ENCODE data around the gene USP40. TPM values are rescaled to one million over a fixed set of nuclear protein-coding genes. Genes with fewer than 3 reads are reported as not detected.

USP40 gene
- total RNA-seq, 1 experiment from 2014 or later = 34.9 TPM

GRCh38 chr2:233469261-233470010, 97.1 kb downstream of the USP40 start (continued):
- no peak for TF ChIP-seq CBX3 (IDR thresholded peaks at IDR 0.05; ENCODE audit: low read depth)
- TF ChIP-seq EZH2 (IDR thresholded peaks at IDR 0.05) = no peak
- no peak for TF ChIP-seq CEBPB (IDR thresholded peaks at IDR 0.05; ENCODE audit: low read depth)
- TF ChIP-seq SRF (IDR thresholded peaks at IDR 0.05; ENCODE audit: low read depth) = no peak
- TF ChIP-seq SIN3A (IDR thresholded peaks at IDR 0.05; ENCODE audit: low read depth) = no peak

GRCh38 chr2:233468741-233469110, 97.9 kb downstream of the USP40 start:
- no peaks in the 10 kb centered on the region for H3K9me3 ChIP-seq (ENCODE audit: control insufficient read depth in 1 of 2, insufficient read depth in 1 of 2, low read depth in 1 of 2, low read length in 2 of 2)
- intact Hi-C loops (cut with micrococcal nuclease) = no loop called here
- DNase-seq (ENCODE audit: low read depth, low spot score) (no peak), ATAC-seq (no peak)
- no TSS peak for BruUV-seq (replicated peaks)
- peaks cover 10 to 24% of the 10 kb centered on the region in 2 experiments for H3K36me3 ChIP-seq (ENCODE audit: control insufficient read depth in 1 of 2, insufficient read depth in 2 of 2, low read length in 2 of 2)
- no peaks in the 10 kb centered on the region for H4K20me1 ChIP-seq (ENCODE audit: insufficient read depth)
- TF ChIP-seq SP1 (IDR thresholded peaks at IDR 0.05; ENCODE audit: low read depth) (no peak), TCF7L2 (IDR thresholded peaks at IDR 0.05; ENCODE audit: borderline replicate concordance, extremely low read depth, insufficient read depth, insufficient read length) (no peak)
- no peaks in the 10 kb centered on the region for H3K79me2 ChIP-seq (ENCODE audit: insufficient read depth, low read length)
- ChIA-PET CTCF (no interaction called here), POLR2A (interaction anchor here (1.0 kb wide), 1 partner anchor 121 kb away, joined by 3 read pairs; no protein-coding TSS in a partner anchor), RAD21 (ENCODE audit: low non-redundant PET in 1 of 2, low total read pairs in 2 of 2, uncharacterized antibody in 2 of 2, unreplicated experiment in 2 of 2) (no interaction called here)
- no peak overlapping the region for H3K27ac ChIP-seq (ENCODE audit: low read depth, low read length)
- H3K9me2 ChIP-seq (ENCODE audit: insufficient read depth) = no peaks in the 10 kb centered on the region
- H3K4me1 ChIP-seq (ENCODE audit: control insufficient read depth in 1 of 2, insufficient read depth in 2 of 2, low read length in 2 of 2) = no peaks in the 10 kb centered on the region
- H2AFZ ChIP-seq (ENCODE audit: low read depth, low read length, poor library complexity, severe bottlenecking) = no peak overlapping the region
- no peak overlapping the region for H3K4me2 ChIP-seq (ENCODE audit: low read length)
- no peak overlapping the region for H3K9ac ChIP-seq (ENCODE audit: low read length)
- H3K27me3 ChIP-seq (ENCODE audit: insufficient read depth, low read length) = no peaks in the 10 kb centered on the region
- no peak overlapping the region for H3K4me3 ChIP-seq (replicated peaks in 1 of 2; ENCODE audit: low read depth in 1 of 2, low read length in 2 of 2)

DNA sequence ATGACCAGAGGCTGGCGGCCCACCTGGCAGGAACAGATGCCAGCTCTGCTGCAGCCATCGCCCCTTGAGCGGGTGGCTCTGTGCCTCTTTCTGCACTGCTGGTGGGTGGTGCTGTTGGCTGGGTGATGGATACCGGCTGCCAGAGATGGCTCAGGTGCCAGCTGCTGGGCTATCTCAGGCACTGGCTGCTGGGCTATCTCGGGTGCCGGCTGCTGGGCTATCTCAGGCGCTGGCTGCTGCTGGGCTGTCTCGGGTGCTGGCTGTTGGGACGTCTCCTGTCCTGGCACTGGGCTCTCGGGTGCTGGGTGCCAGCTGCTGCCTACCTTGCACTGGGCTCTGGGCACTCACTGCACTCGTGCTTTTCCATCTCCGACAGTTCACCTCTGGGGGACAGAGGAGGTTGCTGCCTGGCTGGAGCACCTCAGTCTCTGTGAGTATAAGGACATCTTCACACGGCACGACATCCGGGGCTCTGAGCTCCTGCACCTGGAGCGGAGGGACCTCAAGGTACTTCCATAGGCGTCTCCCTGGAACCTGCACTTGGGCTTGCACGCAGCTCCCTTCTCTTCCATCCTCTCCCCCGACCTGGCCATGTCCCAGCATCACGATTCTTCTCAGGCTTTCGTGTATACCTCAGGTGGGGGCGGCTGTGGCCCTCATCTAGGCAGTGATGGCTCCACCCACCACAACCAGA, 98.4 kb downstream of the USP40 start:
- H3K9ac ChIP-seq (ENCODE audit: low read length) = no peak overlapping the region
- POLR2A ChIA-PET = interaction anchor here (1.0 kb wide), 1 partner anchor 121 kb away, joined by 3 read pairs; no protein-coding TSS in a partner anchor
- H3K4me3 ChIP-seq (replicated peaks in 1 of 2; ENCODE audit: low read depth in 1 of 2, low read length in 2 of 2) = no peak overlapping the region
- no TSS peak for BruUV-seq (replicated peaks)
- RAD21 ChIA-PET (ENCODE audit: low non-redundant PET in 1 of 2, low total read pairs in 2 of 2, uncharacterized antibody in 2 of 2, unreplicated experiment in 2 of 2) = no interaction called here
- no peak overlapping the region for H2AFZ ChIP-seq (ENCODE audit: low read depth, low read length, poor library complexity, severe bottlenecking)
- no peaks in the 10 kb centered on the region for H4K20me1 ChIP-seq (ENCODE audit: insufficient read depth)
- CTCF ChIA-PET = no interaction called here
- intact Hi-C loops (cut with micrococcal nuclease) = no loop called here
- no peaks in the 10 kb centered on the region for H3K79me2 ChIP-seq (ENCODE audit: insufficient read depth, low read length)
- H3K9me2 ChIP-seq (ENCODE audit: insufficient read depth) = no peaks in the 10 kb centered on the region
- H3K27me3 ChIP-seq (ENCODE audit: insufficient read depth, low read length) = no peaks in the 10 kb centered on the region
- H3K9me3 ChIP-seq (ENCODE audit: control insufficient read depth in 1 of 2, insufficient read depth in 1 of 2, low read depth in 1 of 2, low read length in 2 of 2) = no peaks in the 10 kb centered on the region
- no peak overlapping the region for H3K27ac ChIP-seq (ENCODE audit: low read depth, low read length)
- DNase-seq (ENCODE audit: low read depth, low spot score) = no peak
- H3K36me3 ChIP-seq (ENCODE audit: control insufficient read depth in 1 of 2, insufficient read depth in 2 of 2, low read length in 2 of 2) = peaks cover 10 to 26% of the 10 kb centered on the region in 2 experiments
- no peak for ATAC-seq
- no peaks in the 10 kb centered on the region for H3K4me1 ChIP-seq (ENCODE audit: control insufficient read depth in 1 of 2, insufficient read depth in 2 of 2, low read length in 2 of 2)
- H3K4me2 ChIP-seq (ENCODE audit: low read length) = no peak overlapping the region
- TF ChIP-seq CEBPB (IDR thresholded peaks at IDR 0.05; ENCODE audit: low read depth) = no peak
- TF ChIP-seq POLR2AphosphoS5 (IDR thresholded peaks at IDR 0.05; ENCODE audit: low read depth, low read length) = no peak
- TF ChIP-seq CBX3 (IDR thresholded peaks at IDR 0.05; ENCODE audit: low read depth) = no peak
- no peak for TF ChIP-seq YY1 (IDR thresholded peaks at IDR 0.05; ENCODE audit: extremely low read depth, insufficient replicate concordance, low read depth, low read length)
- no peak for TF ChIP-seq SRF (IDR thresholded peaks at IDR 0.05; ENCODE audit: low read depth)
- TF ChIP-seq, protein P1, sequence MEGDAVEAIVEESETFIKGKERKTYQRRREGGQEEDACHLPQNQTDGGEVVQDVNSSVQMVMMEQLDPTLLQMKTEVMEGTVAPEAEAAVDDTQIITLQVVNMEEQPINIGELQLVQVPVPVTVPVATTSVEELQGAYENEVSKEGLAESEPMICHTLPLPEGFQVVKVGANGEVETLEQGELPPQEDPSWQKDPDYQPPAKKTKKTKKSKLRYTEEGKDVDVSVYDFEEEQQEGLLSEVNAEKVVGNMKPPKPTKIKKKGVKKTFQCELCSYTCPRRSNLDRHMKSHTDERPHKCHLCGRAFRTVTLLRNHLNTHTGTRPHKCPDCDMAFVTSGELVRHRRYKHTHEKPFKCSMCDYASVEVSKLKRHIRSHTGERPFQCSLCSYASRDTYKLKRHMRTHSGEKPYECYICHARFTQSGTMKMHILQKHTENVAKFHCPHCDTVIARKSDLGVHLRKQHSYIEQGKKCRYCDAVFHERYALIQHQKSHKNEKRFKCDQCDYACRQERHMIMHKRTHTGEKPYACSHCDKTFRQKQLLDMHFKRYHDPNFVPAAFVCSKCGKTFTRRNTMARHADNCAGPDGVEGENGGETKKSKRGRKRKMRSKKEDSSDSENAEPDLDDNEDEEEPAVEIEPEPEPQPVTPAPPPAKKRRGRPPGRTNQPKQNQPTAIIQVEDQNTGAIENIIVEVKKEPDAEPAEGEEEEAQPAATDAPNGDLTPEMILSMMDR (IDR thresholded peaks at IDR 0.05 in 2 of 3, conservative IDR thresholded peaks at IDR 0.05 in 1 of 3; ENCODE audit: borderline replicate concordance in 1 of 3, insufficient read depth in 1 of 3, low read depth in 2 of 3, low read length in 2 of 3) = no peak
- no peak for TF ChIP-seq RAD21 (IDR thresholded peaks at IDR 0.05; ENCODE audit: low read depth)
- TF ChIP-seq, protein P2, sequence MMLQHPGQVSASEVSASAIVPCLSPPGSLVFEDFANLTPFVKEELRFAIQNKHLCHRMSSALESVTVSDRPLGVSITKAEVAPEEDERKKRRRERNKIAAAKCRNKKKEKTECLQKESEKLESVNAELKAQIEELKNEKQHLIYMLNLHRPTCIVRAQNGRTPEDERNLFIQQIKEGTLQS (IDR thresholded peaks at IDR 0.05) = no peak
- no peak for TF ChIP-seq FOSL1 (IDR thresholded peaks at IDR 0.05; ENCODE audit: low read depth)
- TF ChIP-seq, protein P3, sequence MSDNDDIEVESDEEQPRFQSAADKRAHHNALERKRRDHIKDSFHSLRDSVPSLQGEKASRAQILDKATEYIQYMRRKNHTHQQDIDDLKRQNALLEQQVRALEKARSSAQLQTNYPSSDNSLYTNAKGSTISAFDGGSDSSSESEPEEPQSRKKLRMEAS (IDR thresholded peaks at IDR 0.05) = no peak
- TF ChIP-seq ELF1 (IDR thresholded peaks at IDR 0.05; ENCODE audit: borderline replicate concordance, low read depth) = no peak

All from HCT116 (cell line).